Body of pancreas (tissue), 4 donors: ENCODE results near the gene KTN1.

Experiments used
- CTCF ChIP-seq, 7 experiments: fragments of 450-650 bp in 4 of 7; fragments of 200-600 bp in 3 of 7; sonication (generic) in 3 of 7; IDR thresholded peaks; one replicate each; pipeline ENCODE4 v1.5.1; 2016 to 2019; ENCODE audit warnings: antibody characterized with exemption in 7 of 7
- POLR2A ChIP-seq, 3 donors: fragments of 450-650 bp; IDR thresholded peaks; one replicate each; pipeline ENCODE4 v1.6.1; 2016; ENCODE audit warnings: antibody characterized with exemption in 3 of 3, mild to moderate bottlenecking in 2 of 3

GRCh38 chr14:55585854-55586253 is 5.8 kb downstream of the KTN1 start:
- no peak for TF ChIP-seq CTCF (IDR thresholded peaks at IDR 0.05)
- no peak for TF ChIP-seq POLR2A (IDR thresholded peaks at IDR 0.05)
